ENCODE measurements around the gene ARHGEF4. TPM values are rescaled to one million over a fixed set of nuclear protein-coding genes. Genes with fewer than 3 reads are reported as not detected.

Gene ARHGEF4
- total and polyA plus RNA-seq, 4 donors, result 61.6 to 210 (median 137) TPM

DNA sequence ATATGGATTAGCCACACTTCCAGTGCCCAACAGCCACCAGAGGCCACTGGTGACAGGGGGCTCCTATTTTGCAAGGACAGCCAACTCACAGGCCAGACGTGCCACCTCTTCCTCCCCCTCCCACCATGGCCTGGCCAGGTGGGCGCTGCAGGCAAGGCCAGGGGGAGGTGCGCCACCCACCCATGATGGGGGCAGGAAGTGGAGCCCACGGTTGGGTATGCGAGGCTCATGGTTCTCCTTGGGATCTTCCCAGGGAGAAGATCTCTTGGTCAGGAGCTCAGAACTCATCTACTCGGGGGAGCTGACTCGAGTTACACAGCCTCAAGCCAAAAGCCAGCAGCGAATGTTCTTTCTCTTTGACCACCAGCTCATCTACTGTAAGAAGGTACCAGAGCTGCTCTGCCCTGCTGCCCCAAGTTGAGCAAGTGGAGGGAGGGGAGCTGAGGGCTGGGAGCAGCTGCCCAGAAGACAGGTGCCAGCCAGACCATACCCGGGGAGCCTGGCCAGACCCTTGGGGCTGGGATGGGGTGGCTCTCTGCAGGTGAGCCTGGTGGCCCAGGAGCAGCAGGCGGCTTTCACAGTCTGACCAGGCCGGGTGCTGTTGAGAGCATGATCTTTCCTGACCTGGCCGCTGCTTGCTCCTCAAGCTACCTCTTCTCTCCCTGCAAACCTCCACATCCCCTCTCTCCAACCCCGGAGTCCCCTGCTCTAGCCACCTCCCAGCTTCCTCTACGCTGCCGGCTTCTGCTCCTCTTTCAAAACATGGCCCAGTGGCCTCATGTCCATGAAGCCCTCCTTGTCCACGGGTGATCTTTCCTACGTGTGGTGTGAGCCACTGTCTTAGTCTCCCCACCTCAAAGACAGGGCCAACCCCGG, 206.7 kb downstream of the ARHGEF4 start:
- Histone ChIP-seq H3K27me3 (ENCODE audit: control insufficient read depth, insufficient read depth, low read length) (no peaks in the 10 kb centered on the region), H3K4me1 (ENCODE audit: control insufficient read depth, insufficient read depth, low read length) (peaks cover 52% of the 10 kb centered on the region), H3K4me3 (ENCODE audit: low read depth, low read length) (no peak overlapping the region), H3K9me3 (ENCODE audit: control insufficient read depth, insufficient read depth, low read length) (no peaks in the 10 kb centered on the region), H3K27ac (ENCODE audit: low read depth, low read length) (no peak overlapping the region), H3K36me3 (ENCODE audit: control insufficient read depth, insufficient read depth, low read length) (peaks cover 94% of the 10 kb centered on the region)
- WGBS (ENCODE audit: insufficient coverage), result 93% methylated on average over 18 of the region's 18 CpGs
- DNase-seq (ENCODE audit: low read depth in 4 of 6, low spot score in 6 of 6), result no peak

DNA sequence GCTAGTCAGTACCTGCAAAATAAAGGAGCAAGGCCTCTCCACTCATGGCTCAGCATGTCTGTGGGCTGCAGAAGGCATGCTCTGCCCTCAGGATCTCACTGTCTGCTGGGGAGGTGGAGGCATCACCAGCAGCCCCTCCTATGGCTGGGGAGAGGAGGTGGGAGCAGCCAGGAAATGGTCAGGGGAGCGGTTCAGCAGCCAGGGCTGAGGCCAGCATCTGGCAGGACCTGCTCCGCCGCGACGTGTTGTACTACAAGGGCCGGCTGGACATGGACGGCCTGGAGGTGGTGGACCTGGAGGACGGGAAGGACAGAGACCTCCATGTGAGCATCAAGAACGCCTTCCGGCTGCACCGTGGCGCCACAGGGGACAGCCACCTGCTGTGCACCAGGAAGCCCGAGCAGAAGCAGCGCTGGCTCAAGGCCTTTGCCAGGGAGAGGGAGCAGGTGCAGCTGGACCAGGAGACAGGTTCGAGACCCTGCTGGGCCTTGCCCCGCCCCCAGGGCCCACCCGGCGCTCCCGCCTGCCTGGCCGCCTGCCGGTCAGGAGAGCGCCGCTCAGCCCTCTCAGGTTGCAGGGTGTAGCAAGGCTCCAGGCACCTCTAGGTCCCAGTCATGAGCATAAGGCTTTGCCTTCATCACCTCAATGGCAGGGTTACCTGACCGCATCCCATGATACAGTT, 207.5 kb downstream of the ARHGEF4 start:
- H3K9me3 ChIP-seq (ENCODE audit: control insufficient read depth, insufficient read depth, low read length), result no peaks in the 10 kb centered on the region
- H3K36me3 ChIP-seq (ENCODE audit: control insufficient read depth, insufficient read depth, low read length), result peaks cover 94% of the 10 kb centered on the region
- no peak overlapping the region for H3K27ac ChIP-seq (ENCODE audit: low read depth, low read length)
- H3K4me3 ChIP-seq (ENCODE audit: low read depth, low read length), result no peak overlapping the region
- peaks cover 44% of the 10 kb centered on the region for H3K4me1 ChIP-seq (ENCODE audit: control insufficient read depth, insufficient read depth, low read length)
- no peaks in the 10 kb centered on the region for H3K27me3 ChIP-seq (ENCODE audit: control insufficient read depth, insufficient read depth, low read length)
- WGBS (ENCODE audit: insufficient coverage), result 75% methylated on average over 24 of the region's 24 CpGs
- no peak for DNase-seq (ENCODE audit: low read depth in 4 of 6, low spot score in 6 of 6)

DNA sequence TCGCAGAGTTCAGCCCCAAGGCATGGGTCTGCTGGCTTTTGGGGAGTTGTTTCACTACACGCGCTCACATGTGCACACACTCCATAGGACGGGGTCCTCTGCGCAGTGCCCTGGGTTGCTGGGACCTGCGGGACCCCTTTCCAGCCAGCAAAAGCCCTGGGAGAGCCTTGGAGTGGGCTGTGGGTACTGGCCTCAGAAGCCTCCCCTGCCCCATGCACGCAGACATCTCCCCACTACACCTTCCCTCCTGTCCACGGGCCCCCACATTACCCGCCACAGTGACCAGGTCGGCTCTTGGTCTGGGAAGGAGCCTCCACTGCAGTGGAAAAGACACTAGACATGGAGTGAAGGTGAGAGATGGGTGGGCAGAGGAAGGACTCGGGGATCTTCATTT, 208.0 kb downstream of the ARHGEF4 start:
- Histone ChIP-seq H3K4me3 (ENCODE audit: low read depth, low read length) (no peak overlapping the region), H3K27me3 (ENCODE audit: control insufficient read depth, insufficient read depth, low read length) (no peaks in the 10 kb centered on the region), H3K36me3 (ENCODE audit: control insufficient read depth, insufficient read depth, low read length) (peaks cover 91% of the 10 kb centered on the region), H3K27ac (ENCODE audit: low read depth, low read length) (no peak overlapping the region), H3K4me1 (ENCODE audit: control insufficient read depth, insufficient read depth, low read length) (peaks cover 39% of the 10 kb centered on the region), H3K9me3 (ENCODE audit: control insufficient read depth, insufficient read depth, low read length) (no peaks in the 10 kb centered on the region)
- WGBS (ENCODE audit: insufficient coverage), result 94% methylated on average over 9 of the region's 11 CpGs
- no peak for DNase-seq (ENCODE audit: low read depth in 4 of 6, low spot score in 6 of 6)

DNA sequence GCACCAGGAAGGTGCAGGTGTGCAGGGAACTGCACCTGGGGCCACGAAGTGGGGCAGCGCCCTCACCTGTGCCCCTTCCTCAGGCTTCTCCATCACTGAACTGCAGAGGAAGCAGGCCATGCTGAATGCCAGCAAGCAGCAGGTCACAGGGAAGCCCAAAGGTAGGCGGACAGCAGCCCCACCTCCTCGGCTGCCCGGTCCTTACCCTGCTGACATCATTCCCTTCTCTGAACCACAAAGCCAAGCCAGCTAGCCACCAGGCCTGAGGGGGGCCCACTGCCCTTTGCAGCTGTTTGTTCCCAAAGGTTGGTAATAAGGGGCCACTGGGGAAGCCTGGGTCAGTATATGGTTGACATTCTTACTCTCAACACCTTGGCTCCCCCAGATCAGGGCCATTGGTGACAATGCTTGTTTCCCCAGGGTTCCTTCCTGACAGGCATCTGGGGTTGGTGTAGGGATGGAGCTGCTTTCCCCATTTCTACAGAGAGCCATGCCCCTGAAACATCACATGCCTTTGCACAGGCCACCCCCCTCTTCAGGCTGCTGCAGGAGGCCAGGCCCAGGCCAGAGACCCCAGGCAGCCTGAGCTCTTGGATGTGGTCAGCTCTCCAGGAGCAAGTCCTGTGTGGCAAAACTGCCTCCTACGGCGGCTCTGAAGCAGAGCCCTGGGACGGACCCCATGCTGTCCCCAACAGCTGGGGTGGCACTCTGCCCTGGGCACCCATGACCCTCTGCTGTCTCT, 208.7 kb downstream of the ARHGEF4 start:
- Histone ChIP-seq H3K4me1 (ENCODE audit: control insufficient read depth, insufficient read depth, low read length) (peaks cover 32% of the 10 kb centered on the region), H3K27me3 (ENCODE audit: control insufficient read depth, insufficient read depth, low read length) (no peaks in the 10 kb centered on the region), H3K4me3 (ENCODE audit: low read depth, low read length) (no peak overlapping the region), H3K9me3 (ENCODE audit: control insufficient read depth, insufficient read depth, low read length) (no peaks in the 10 kb centered on the region), H3K36me3 (ENCODE audit: control insufficient read depth, insufficient read depth, low read length) (peaks cover 84% of the 10 kb centered on the region), H3K27ac (ENCODE audit: low read depth, low read length) (no peak overlapping the region)
- 89% methylated on average over 6 of the region's 8 CpGs for WGBS (ENCODE audit: insufficient coverage)
- DNase-seq (ENCODE audit: low read depth in 4 of 6, low spot score in 6 of 6), result no peak

DNA sequence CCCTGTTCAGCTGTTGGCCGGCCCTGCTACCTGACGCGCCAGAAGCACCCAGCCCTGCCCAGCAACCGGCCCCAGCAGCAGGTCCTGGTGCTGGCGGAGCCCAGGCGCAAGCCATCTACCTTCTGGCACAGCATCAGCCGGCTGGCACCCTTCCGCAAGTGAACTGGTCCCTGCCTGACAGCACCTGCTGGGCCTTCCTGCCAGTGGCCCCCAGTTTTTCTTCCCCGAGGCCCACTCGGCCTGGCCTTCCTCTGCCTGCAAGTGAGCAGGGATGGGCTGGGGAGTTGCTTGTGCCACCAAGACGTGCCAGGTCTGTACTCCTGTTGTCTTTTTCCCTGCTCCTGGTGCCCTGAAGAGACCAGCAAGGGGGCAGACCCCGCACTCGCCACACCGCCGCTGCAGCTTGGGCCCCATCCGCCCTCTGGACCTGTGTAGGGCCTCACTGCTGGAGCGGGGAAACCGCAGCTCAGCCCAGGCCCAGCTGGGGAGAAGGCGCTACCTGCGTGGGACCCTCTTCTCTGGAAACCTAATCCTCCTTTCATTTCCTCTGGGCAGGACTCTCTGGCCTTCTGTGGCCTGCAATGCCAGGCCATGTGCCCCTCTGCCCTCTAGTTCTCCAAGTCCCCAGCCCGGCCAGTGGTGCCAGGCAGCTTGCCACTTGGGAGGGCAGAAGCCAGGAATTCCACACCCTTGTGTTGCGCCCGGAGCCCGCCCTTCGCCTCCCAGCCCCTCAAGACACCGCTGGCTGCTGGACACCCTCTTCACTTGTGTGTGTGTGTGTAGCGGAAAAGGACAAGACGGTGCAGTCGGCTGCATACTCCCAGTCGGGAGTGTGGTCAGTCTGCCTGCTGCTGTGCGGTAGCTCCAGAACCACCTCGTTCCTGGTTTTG, 209.6 kb downstream of the ARHGEF4 start:
- H3K4me3 ChIP-seq (ENCODE audit: low read depth, low read length), result no peak overlapping the region
- WGBS (ENCODE audit: insufficient coverage), result 91% methylated on average over 26 of the region's 32 CpGs
- peaks cover 83% of the 10 kb centered on the region for H3K36me3 ChIP-seq (ENCODE audit: control insufficient read depth, insufficient read depth, low read length)
- H3K9me3 ChIP-seq (ENCODE audit: control insufficient read depth, insufficient read depth, low read length), result no peaks in the 10 kb centered on the region
- no peaks in the 10 kb centered on the region for H3K27me3 ChIP-seq (ENCODE audit: control insufficient read depth, insufficient read depth, low read length)
- peaks cover 30% of the 10 kb centered on the region for H3K4me1 ChIP-seq (ENCODE audit: control insufficient read depth, insufficient read depth, low read length)
- DNase-seq (ENCODE audit: low read depth in 4 of 6, low spot score in 6 of 6), result peak in 1 of 6 donors; percentile 18
- H3K27ac ChIP-seq (ENCODE audit: low read depth, low read length), result peak overlapping the region; percentile 25

DNA sequence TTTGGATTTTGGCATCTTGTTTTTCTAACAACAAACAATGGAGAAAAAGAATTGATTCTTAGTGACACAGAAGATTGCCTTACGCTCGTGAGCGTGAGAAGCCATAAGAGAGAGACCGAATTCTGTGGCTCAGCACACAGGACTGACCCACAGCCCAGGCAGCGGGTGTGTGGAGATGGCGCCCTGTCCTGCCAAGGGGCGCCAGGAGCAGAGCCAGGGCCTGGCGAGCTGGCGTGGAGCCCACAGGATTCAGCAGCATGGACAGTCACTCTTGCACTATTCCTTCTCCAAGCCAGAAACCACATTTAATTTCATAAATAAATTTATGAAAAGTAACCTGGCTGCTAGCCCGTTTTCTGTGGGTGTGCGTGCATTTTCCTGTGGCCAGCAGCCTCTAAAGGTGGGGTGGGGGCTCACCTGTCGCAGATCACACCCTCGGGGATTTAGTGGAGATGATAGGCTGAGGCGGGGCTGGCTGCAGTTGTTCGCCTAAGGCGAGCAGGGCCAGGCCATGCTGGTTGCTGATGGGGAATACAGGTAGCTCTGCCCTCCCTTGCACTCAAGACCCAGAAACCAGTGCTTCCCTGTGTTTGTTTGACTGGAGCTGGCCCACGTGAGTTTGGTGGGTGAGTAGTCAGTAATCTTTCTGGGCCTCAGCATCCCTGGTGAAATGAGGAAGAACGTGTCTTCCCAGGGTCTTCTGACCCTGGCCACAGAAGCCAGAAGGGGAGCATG, 210.4 kb downstream of the ARHGEF4 start:
- Histone ChIP-seq H3K4me3 (ENCODE audit: low read depth, low read length) (no peak overlapping the region), H3K4me1 (ENCODE audit: control insufficient read depth, insufficient read depth, low read length) (peaks cover 27% of the 10 kb centered on the region), H3K27ac (ENCODE audit: low read depth, low read length) (no peak overlapping the region), H3K27me3 (ENCODE audit: control insufficient read depth, insufficient read depth, low read length) (no peaks in the 10 kb centered on the region), H3K9me3 (ENCODE audit: control insufficient read depth, insufficient read depth, low read length) (no peaks in the 10 kb centered on the region), H3K36me3 (ENCODE audit: control insufficient read depth, insufficient read depth, low read length) (peaks cover 76% of the 10 kb centered on the region)
- peak in 1 of 6 donors; percentile 35 for DNase-seq (ENCODE audit: low read depth in 4 of 6, low spot score in 6 of 6)
- WGBS (ENCODE audit: insufficient coverage), result 76% methylated on average over 11 of the region's 18 CpGs

DNA sequence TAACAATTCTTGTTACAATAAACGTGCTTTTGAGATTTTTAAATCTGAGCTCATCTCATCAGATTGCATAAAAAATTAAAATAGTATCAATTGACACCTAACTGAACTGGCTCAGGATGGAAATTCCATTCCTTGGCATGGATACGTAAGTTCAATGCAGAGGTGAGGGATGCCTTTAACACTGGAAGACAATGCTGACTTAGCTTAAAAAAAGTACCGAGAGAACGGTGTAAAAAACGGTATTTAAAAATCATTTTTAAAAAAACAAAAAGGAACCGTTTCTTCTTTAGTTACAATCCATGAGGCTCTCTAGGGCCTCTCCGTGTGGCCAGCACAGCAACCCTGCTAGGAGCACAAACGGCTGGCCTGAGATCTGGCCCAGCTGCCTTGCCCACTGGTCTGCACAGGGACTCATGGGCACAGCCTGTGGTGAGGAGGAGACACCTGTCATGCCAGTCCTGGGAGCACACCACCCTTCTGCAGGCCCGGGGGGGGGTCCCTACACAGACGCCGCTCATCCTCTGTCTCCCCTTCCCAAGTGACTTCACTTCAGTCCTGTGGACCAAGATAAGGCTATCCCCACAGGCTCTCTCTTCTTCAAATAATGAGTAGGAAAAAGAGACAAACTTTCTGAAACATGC, 211.3 kb downstream of the ARHGEF4 start:
- Histone ChIP-seq H3K4me3 (ENCODE audit: low read depth, low read length) (no peak overlapping the region), H3K27ac (ENCODE audit: low read depth, low read length) (no peak overlapping the region), H3K27me3 (ENCODE audit: control insufficient read depth, insufficient read depth, low read length) (no peaks in the 10 kb centered on the region), H3K9me3 (ENCODE audit: control insufficient read depth, insufficient read depth, low read length) (no peaks in the 10 kb centered on the region), H3K4me1 (ENCODE audit: control insufficient read depth, insufficient read depth, low read length) (peaks cover 27% of the 10 kb centered on the region), H3K36me3 (ENCODE audit: control insufficient read depth, insufficient read depth, low read length) (peaks cover 79% of the 10 kb centered on the region)
- no peak for DNase-seq (ENCODE audit: low read depth in 4 of 6, low spot score in 6 of 6)
- 83% methylated on average over 7 of the region's 11 CpGs for WGBS (ENCODE audit: insufficient coverage)

DNA sequence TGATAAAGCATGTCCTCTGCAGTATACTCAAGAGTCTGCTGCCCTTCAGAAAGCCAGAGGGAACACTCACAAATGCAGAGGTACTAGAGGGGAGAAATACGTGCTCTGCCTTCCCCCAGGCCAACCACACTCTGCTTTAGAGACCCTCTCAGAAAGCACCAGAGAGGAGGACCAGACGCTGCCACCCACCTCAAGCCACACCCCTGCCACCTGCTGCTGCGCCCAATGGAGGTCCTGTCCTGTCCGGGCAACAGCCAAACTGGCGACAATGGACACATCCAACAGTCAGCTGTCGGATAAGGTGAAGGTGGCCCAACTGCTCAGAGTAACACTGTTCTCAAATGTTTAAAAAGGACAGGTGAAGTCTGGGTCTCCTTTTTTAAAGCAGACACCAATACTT, 211.9 kb downstream of the ARHGEF4 start:
- no peak overlapping the region for H3K4me3 ChIP-seq (ENCODE audit: low read depth, low read length)
- H3K36me3 ChIP-seq (ENCODE audit: control insufficient read depth, insufficient read depth, low read length), result peaks cover 76% of the 10 kb centered on the region
- WGBS (ENCODE audit: insufficient coverage), result 92% methylated on average over 2 of the region's 6 CpGs

More for the DNA sequence above, 211.9 kb downstream of the ARHGEF4 start:
- H3K27ac ChIP-seq (ENCODE audit: low read depth, low read length), result no peak overlapping the region
- H3K9me3 ChIP-seq (ENCODE audit: control insufficient read depth, insufficient read depth, low read length), result no peaks in the 10 kb centered on the region
- peaks cover 27% of the 10 kb centered on the region for H3K4me1 ChIP-seq (ENCODE audit: control insufficient read depth, insufficient read depth, low read length)
- no peak for DNase-seq (ENCODE audit: low read depth in 4 of 6, low spot score in 6 of 6)
- no peaks in the 10 kb centered on the region for H3K27me3 ChIP-seq (ENCODE audit: control insufficient read depth, insufficient read depth, low read length)

Data from spinal cord (tissue), 10 donors.